HepG2 (cell line): Measurements from ENCODE around the gene CDK3. TPM values are rescaled to one million over a fixed set of nuclear protein-coding genes. Genes with fewer than 3 reads are reported as not detected.

Experiments
- BRCA1 ChIP-seq: sonication (generic); formaldehyde crosslinking; IDR thresholded peaks from 2 replicates; pipeline ENCODE4 v1.4.0; 2020; ENCODE audit warnings: missing genetic modification reagents
- CREM ChIP-seq, 2 experiments: sonication (generic) in 1 of 2; formaldehyde crosslinking in 1 of 2; IDR thresholded peaks; 2 replicates each; pipeline versions ENCODE4 v1.4.0 to v1.6.1; 2016 to 2020; ENCODE audit warnings: antibody characterized with exemption in 1 of 2, mild to moderate bottlenecking in 1 of 2, missing genetic modification reagents in 1 of 2
- ELF4 ChIP-seq: sonication (generic); formaldehyde crosslinking; IDR thresholded peaks from 2 replicates; pipeline ENCODE4 v1.5.0; 2020; ENCODE audit warnings: missing genetic modification reagents, mild to moderate bottlenecking, moderate library complexity, borderline replicate concordance
- ESRRA ChIP-seq: sonication (generic); formaldehyde crosslinking; IDR thresholded peaks from 2 replicates; pipeline ENCODE4 v1.5.1; 2020; ENCODE audit warnings: mild to moderate bottlenecking, low read depth, missing genetic modification reagents
- HNRNPH1 ChIP-seq: fragments of 200-400 bp; formaldehyde crosslinking; optimal IDR thresholded peaks from 2 replicates; pipeline ENCODE3; 2017; ENCODE audit warnings: mild to moderate bottlenecking, low read depth, low read length
- HOXA3 ChIP-seq: sonication (generic); formaldehyde crosslinking; IDR thresholded peaks from 2 replicates; pipeline ENCODE4 v1.5.0; 2020; ENCODE audit warnings: missing genetic modification reagents
- HOXA5 ChIP-seq: sonication (generic); formaldehyde crosslinking; IDR thresholded peaks from 2 replicates; pipeline ENCODE4 v1.4.0; 2020; ENCODE audit warnings: missing genetic modification reagents
- HOXA7 ChIP-seq: sonication (generic); formaldehyde crosslinking; IDR thresholded peaks from 2 replicates; pipeline ENCODE4 v1.8.1; 2022; ENCODE audit warnings: mild to moderate bottlenecking, missing genetic modification reagents, moderate library complexity
- KLF12 ChIP-seq: sonication (generic); formaldehyde crosslinking; IDR thresholded peaks from 2 replicates; pipeline ENCODE4 v1.4.0; 2020; ENCODE audit warnings: missing genetic modification reagents, borderline replicate concordance
- MED1 ChIP-seq: sonication (generic); formaldehyde crosslinking; IDR thresholded peaks from 2 replicates; pipeline ENCODE4 v1.4.0; 2020; ENCODE audit warnings: missing genetic modification reagents
- NAIF1 ChIP-seq: sonication (generic); formaldehyde crosslinking; IDR thresholded peaks from 2 replicates; pipeline ENCODE4 v1.5.0; 2020; ENCODE audit warnings: mild to moderate bottlenecking, missing genetic modification reagents, borderline replicate concordance
- NCOA1 ChIP-seq: sonication (generic); formaldehyde crosslinking; IDR thresholded peaks from 2 replicates; pipeline ENCODE4 v1.9.0; 2021; ENCODE audit warnings: missing genetic modification reagents
- NFATC3 ChIP-seq: sonication (generic); formaldehyde crosslinking; IDR thresholded peaks from 2 replicates; pipeline ENCODE4 v1.5.1; 2020; ENCODE audit warnings: mild to moderate bottlenecking, missing genetic modification reagents
- NR2C2 ChIP-seq: sonication (generic); formaldehyde crosslinking; IDR thresholded peaks from 2 replicates; pipeline ENCODE4 v1.4.0; 2020; ENCODE audit warnings: missing genetic modification reagents, mild to moderate bottlenecking, moderate library complexity, borderline replicate concordance
- PITX1 ChIP-seq: sonication (generic); formaldehyde crosslinking; IDR thresholded peaks from 2 replicates; pipeline ENCODE4 v1.5.1; 2020; ENCODE audit warnings: mild to moderate bottlenecking, missing genetic modification reagents
- SAFB2 ChIP-seq: sonication (generic); formaldehyde crosslinking; IDR thresholded peaks from 2 replicates; pipeline ENCODE4 v1.5.1; 2020; ENCODE audit warnings: missing genetic modification reagents, low read depth, mild to moderate bottlenecking, borderline replicate concordance
- SCMH1 ChIP-seq: sonication (generic); formaldehyde crosslinking; IDR thresholded peaks from 2 replicates; pipeline ENCODE4 v1.9.0; 2021; ENCODE audit warnings: missing genetic modification reagents, mild to moderate bottlenecking, borderline replicate concordance
- ZBTB49 ChIP-seq: sonication (generic); formaldehyde crosslinking; IDR thresholded peaks from 2 replicates; pipeline ENCODE4 v1.4.0; 2020; ENCODE audit warnings: missing genetic modification reagents, borderline replicate concordance
- ZFAT ChIP-seq: sonication (generic); formaldehyde crosslinking; conservative IDR thresholded peaks from 2 replicates; pipeline ENCODE4 v1.8.1; 2023; ENCODE audit warnings: missing genetic modification reagents, inconsistent platforms
- ZGPAT ChIP-seq: IDR thresholded peaks from 2 replicates; pipeline ENCODE4 v1.6.1; 2016; ENCODE audit warnings: mild to moderate bottlenecking
- ZNF143 ChIP-seq: sonication (generic); formaldehyde crosslinking; IDR thresholded peaks from 2 replicates; pipeline ENCODE4 v1.4.0; 2020; ENCODE audit warnings: missing genetic modification reagents
- ZNF160 ChIP-seq: sonication (generic); formaldehyde crosslinking; IDR thresholded peaks from 2 replicates; pipeline ENCODE4 v1.8.0; 2022; ENCODE audit warnings: mild to moderate bottlenecking, inconsistent platforms, missing genetic modification reagents
- ZNF230 ChIP-seq: sonication (generic); formaldehyde crosslinking; IDR thresholded peaks from 2 replicates; pipeline ENCODE4 v1.4.0; 2020; ENCODE audit warnings: mild to moderate bottlenecking, missing genetic modification reagents
- ZNF280B ChIP-seq: sonication (generic); formaldehyde crosslinking; IDR thresholded peaks from 2 replicates; pipeline ENCODE4 v1.5.0; 2020; ENCODE audit warnings: missing genetic modification reagents, mild to moderate bottlenecking, borderline replicate concordance
- ZNF546 ChIP-seq: sonication (generic); formaldehyde crosslinking; conservative IDR thresholded peaks from 2 replicates; pipeline ENCODE4 v1.8.1; 2023; ENCODE audit warnings: mild to moderate bottlenecking, missing genetic modification reagents
- ZNF792 ChIP-seq: IDR thresholded peaks from 2 replicates; pipeline ENCODE4 v1.6.1; 2016
- polyA plus RNA-seq, 8 experiments: library from polyadenylated mRNA; depleted of rRNA in 3 of 8; stranded (reverse) in 7 of 8; unstranded in 1 of 8; fragments of >200 nt; fragmentation: Illumina TruSeq in 4 of 8; extraction: Trizol in 4 of 8; gene quantifications; 2 replicates each; pipeline versions ENCODE4 v1.2.1 to v1.2.3, GENCODE V29; 2011 to 2016; ENCODE audit warnings: low read depth in 4 of 8, missing spikeins in 1 of 8, mixed read lengths in 1 of 8; ENCODE audit not compliant: insufficient read depth in 1 of 8
- total RNA-seq, 5 experiments: library from RNA; depleted of rRNA; stranded (reverse); fragments of >200 nt; fragmentation: Illumina TruSeq; extraction: Trizol; gene quantifications; 2 replicates each; pipeline ENCODE4 v1.2.3, GENCODE V29; 2016; ENCODE audit warnings: low read depth in 1 of 5

The CDK3 gene
- total and polyA plus RNA-seq, 2 of the 13 experiments (the other 11 are each of a cell fraction or from before 2014, with no cell fraction given), result 5.8 to 11.4 TPM

GRCh38 chr17:75976175-75976848 lies 24.3 kb upstream of the CDK3 start (continued):
- peak; percentile 79 for TF ChIP-seq ZGPAT (CRISPR knock-in tag)
- TF ChIP-seq HOXA7, result no peak
- 0 out of 2 replicates have a peak, but pooled peaks have one; percentile 63 for TF ChIP-seq HOXA5 (CRISPR knock-in tag)
- peak; percentile 77 for TF ChIP-seq CREM (IDR thresholded peaks at IDR 0.05)
- TF ChIP-seq CREM (CRISPR knock-in tag; IDR thresholded peaks at IDR 0.05), result no peak
- no peak for TF ChIP-seq SCMH1
- TF ChIP-seq SAFB2 (CRISPR knock-in tag), result no peak
- TF ChIP-seq NAIF1 (CRISPR knock-in tag), result peak; percentile 83; the same call in 1 of the 2 replicates
- no peak for TF ChIP-seq NCOA1 (CRISPR knock-in tag)
- TF ChIP-seq HNRNPH1, result no peak
- TF ChIP-seq ZNF160 (CRISPR knock-in tag), result no peak
- peak; percentile 80; the same call in 1 of the 2 replicates for TF ChIP-seq NR2C2 (CRISPR knock-in tag)
- TF ChIP-seq NFATC3 (CRISPR knock-in tag), result no peak
- no peak for TF ChIP-seq ZNF143 (CRISPR knock-in tag)
- TF ChIP-seq ZNF792, result 0 out of 2 replicates have a peak, but pooled peaks have one; percentile 34
- TF ChIP-seq ESRRA (CRISPR knock-in tag), result 0 out of 2 replicates have a peak, but pooled peaks have one; percentile 19
- no peak for TF ChIP-seq ZNF546
- TF ChIP-seq ZNF230 (CRISPR knock-in tag), result no peak
- TF ChIP-seq ZBTB49, result no peak
- no peak for TF ChIP-seq ELF4 (CRISPR knock-in tag)
- peak; percentile 71 for TF ChIP-seq MED1 (CRISPR knock-in tag)
- TF ChIP-seq BRCA1 (CRISPR knock-in tag), result no peak
- no peak for TF ChIP-seq ZFAT (CRISPR knock-in tag)
- peak; percentile 10; the same call in 1 of the 2 replicates for TF ChIP-seq PITX1
- TF ChIP-seq ZNF280B (CRISPR knock-in tag), result no peak
- TF ChIP-seq HOXA3 (CRISPR knock-in tag), result 0 out of 2 replicates have a peak, but pooled peaks have one; percentile 37
- no peak for TF ChIP-seq KLF12 (CRISPR knock-in tag)
